K562 (cell line): ENCODE data around the gene ERAL1. TPM values are rescaled to one million over a fixed set of nuclear protein-coding genes. Genes with fewer than 3 reads are reported as not detected.

ENCODE experiments used
- BRD9 ChIP-seq: fragments of 450-650 bp; IDR thresholded peaks from 2 replicates; pipeline ENCODE4 v1.6.1; 2018; ENCODE audit warnings: low read depth; ENCODE audit not compliant: partially characterized antibody
- CBX3 ChIP-seq, 2 experiments: IDR thresholded peaks; 1 replicate in 1 of 2; 2 replicates in 1 of 2; pipeline ENCODE4 v1.6.1; 2012; ENCODE audit warnings: inconsistent platforms in 2 of 2, low read length in 2 of 2, borderline replicate concordance in 1 of 2, control low read depth in 1 of 2
- ELF1 ChIP-seq: fragments of 200-800 bp; sonication (Bioruptor generic); IDR thresholded peaks from 2 replicates; pipeline ENCODE4 v1.6.1; 2016; ENCODE audit warnings: missing genetic modification characterization, missing compliant biosample characterization
- ETV5 ChIP-seq: sonication (generic); formaldehyde crosslinking; IDR thresholded peaks from 2 replicates; pipeline ENCODE4 v1.4.0; 2020; ENCODE audit warnings: low read depth, mild to moderate bottlenecking, missing genetic modification reagents
- NCOA1 ChIP-seq: fragments of 450-650 bp; IDR thresholded peaks from 2 replicates; pipeline ENCODE4 v1.6.1; 2016; ENCODE audit warnings: low read depth
- POLR2G ChIP-seq: fragments of 200-400 bp; formaldehyde crosslinking; IDR thresholded peaks from 2 replicates; pipeline ENCODE4 v1.6.1; 2017; ENCODE audit warnings: low read depth, mild to moderate bottlenecking, antibody characterized with exemption, low read length, moderate library complexity
- POLR3G ChIP-seq: IDR thresholded peaks from 2 replicates; pipeline ENCODE4 v1.6.1; 2011; ENCODE audit not compliant: insufficient read length, insufficient replicate concordance; ENCODE audit errors: extremely low read depth
- SETDB1 ChIP-seq: IDR thresholded peaks from one replicate; pipeline ENCODE4 v1.6.1; 2012; ENCODE audit warnings: low read length, control low read depth, inconsistent platforms
- TAF15 ChIP-seq: fragments of 200-400 bp; formaldehyde crosslinking; IDR thresholded peaks from 2 replicates; pipeline ENCODE4 v1.6.1; 2017; ENCODE audit warnings: mild to moderate bottlenecking, low read depth, low read length, moderate library complexity
- TAL1 ChIP-seq: fragments of 450-650 bp; IDR thresholded peaks from 2 replicates; pipeline ENCODE4 v1.6.1; 2016; ENCODE audit warnings: mild to moderate bottlenecking
- TBL1XR1 ChIP-seq, 2 experiments: IDR thresholded peaks; 2 replicates each; pipeline ENCODE4 v1.6.1; 2012; ENCODE audit warnings: improper control_type of control experiment in 2 of 2, low read length in 2 of 2, mild to moderate bottlenecking in 1 of 2
- TRIM24 ChIP-seq, 2 experiments: fragments of 450-650 bp; IDR thresholded peaks; 2 replicates each; pipeline ENCODE4 v1.6.1; 2016
- polyA plus RNA-seq, 8 experiments: library from polyadenylated mRNA; depleted of rRNA in 4 of 8; stranded (reverse) in 5 of 8; unstranded in 3 of 8; fragments of >200 nt; fragmentation: Nextera tagmentation in 2 of 8; fragmentation: Illumina TruSeq in 1 of 8; extraction: Ambion mirVana in 2 of 8; extraction: Trizol in 1 of 8; gene quantifications; 2 replicates each; pipeline versions ENCODE4 v1.2.1 to v1.2.3, GENCODE V29; 2011 to 2014; ENCODE audit warnings: inconsistent platforms in 1 of 8, missing spikeins in 1 of 8
- total RNA-seq, 7 experiments: library from RNA; depleted of rRNA in 6 of 7; stranded (reverse); fragments of >200 nt in 6 of 7; fragmentation: Illumina TruSeq in 2 of 7; extraction: Trizol in 2 of 7; gene quantifications; 2 replicates each; pipeline versions ENCODE4 v1.2.1 to v1.2.3, GENCODE V29; 2011 to 2021; ENCODE audit warnings: low replicate concordance in 1 of 7
- TF ChIP-seq, protein P1 (sequence below), 2 experiments: fragments of 450-650 bp; formaldehyde crosslinking in 1 of 2; IDR thresholded peaks; 2 replicates each; pipeline versions ENCODE4 v1.4.0 to v1.6.1; 2014 to 2020; ENCODE audit warnings: mild to moderate bottlenecking in 2 of 2, borderline replicate concordance in 1 of 2, low read depth in 1 of 2
- TF ChIP-seq, protein P2 (sequence below), 3 experiments: fragments of 200-800 bp in 1 of 3; sonication (Bioruptor generic) in 1 of 3; sonication (generic) in 1 of 3; formaldehyde crosslinking in 1 of 3; IDR thresholded peaks; 2 replicates each; pipeline versions ENCODE4 v1.6.1 to v1.8.0; 2016 to 2022; ENCODE audit warnings: mild to moderate bottlenecking in 2 of 3, missing compliant biosample characterization in 2 of 3, missing genetic modification characterization in 2 of 3, missing genetic modification reagents in 1 of 3
- TF ChIP-seq, protein P3 (sequence below): sonication (generic); formaldehyde crosslinking; IDR thresholded peaks from 2 replicates; pipeline ENCODE4 v1.8.1; 2022; ENCODE audit warnings: missing genetic modification reagents
- TF ChIP-seq, protein P4 (sequence below): IDR thresholded peaks from 3 replicates; pipeline ENCODE4 v1.6.1; 2011; ENCODE audit warnings: borderline replicate concordance, mild to moderate bottlenecking; ENCODE audit not compliant: insufficient read length, insufficient read depth

The ERAL1 gene
- total and polyA plus RNA-seq, 9 of the 15 experiments (the other 6 are each of a cell fraction or from before 2014, with no cell fraction given): 37.5 to 351 (median 106) TPM

DNA sequence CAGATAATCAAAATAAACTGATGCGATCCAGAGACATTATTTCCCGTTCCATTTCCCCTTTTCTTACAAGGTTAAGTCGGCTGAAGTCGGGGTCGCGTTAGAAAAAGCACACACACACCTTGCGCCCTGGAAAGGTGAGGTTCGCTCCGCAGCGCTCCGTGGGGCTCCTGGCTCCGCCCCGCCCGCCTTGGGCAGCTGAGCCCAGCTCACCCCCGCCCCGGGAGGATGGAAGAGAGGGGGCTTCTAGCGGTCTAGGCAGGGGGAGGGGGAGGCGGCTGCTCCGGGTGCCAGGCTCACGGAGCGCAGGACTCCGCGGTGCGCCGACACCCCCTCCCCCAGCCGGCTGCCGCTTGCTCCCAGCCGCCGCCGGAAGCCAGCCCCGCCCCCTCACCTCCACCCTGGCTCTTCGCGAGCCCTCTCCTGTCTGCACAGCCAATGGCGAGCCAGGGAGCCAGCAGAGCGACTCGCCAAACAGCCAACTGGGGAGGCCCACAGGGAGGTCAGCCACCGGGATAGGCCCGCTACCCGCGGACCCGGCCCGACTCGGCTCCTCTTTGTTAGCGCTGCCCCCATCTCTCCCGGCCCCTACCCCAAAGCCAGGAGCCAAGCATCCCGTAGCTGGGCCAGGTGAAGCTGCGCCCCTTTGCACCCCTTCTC, 42.6 kb upstream of the ERAL1 start (continued):
- TF ChIP-seq, protein P1, sequence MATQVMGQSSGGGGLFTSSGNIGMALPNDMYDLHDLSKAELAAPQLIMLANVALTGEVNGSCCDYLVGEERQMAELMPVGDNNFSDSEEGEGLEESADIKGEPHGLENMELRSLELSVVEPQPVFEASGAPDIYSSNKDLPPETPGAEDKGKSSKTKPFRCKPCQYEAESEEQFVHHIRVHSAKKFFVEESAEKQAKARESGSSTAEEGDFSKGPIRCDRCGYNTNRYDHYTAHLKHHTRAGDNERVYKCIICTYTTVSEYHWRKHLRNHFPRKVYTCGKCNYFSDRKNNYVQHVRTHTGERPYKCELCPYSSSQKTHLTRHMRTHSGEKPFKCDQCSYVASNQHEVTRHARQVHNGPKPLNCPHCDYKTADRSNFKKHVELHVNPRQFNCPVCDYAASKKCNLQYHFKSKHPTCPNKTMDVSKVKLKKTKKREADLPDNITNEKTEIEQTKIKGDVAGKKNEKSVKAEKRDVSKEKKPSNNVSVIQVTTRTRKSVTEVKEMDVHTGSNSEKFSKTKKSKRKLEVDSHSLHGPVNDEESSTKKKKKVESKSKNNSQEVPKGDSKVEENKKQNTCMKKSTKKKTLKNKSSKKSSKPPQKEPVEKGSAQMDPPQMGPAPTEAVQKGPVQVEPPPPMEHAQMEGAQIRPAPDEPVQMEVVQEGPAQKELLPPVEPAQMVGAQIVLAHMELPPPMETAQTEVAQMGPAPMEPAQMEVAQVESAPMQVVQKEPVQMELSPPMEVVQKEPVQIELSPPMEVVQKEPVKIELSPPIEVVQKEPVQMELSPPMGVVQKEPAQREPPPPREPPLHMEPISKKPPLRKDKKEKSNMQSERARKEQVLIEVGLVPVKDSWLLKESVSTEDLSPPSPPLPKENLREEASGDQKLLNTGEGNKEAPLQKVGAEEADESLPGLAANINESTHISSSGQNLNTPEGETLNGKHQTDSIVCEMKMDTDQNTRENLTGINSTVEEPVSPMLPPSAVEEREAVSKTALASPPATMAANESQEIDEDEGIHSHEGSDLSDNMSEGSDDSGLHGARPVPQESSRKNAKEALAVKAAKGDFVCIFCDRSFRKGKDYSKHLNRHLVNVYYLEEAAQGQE (IDR thresholded peaks at IDR 0.05; ENCODE audit: borderline replicate concordance): no peak
- TF ChIP-seq, protein P1 (CRISPR knock-in tag; IDR thresholded peaks at IDR 0.05; ENCODE audit: low read depth): no peak
- no peak for TF ChIP-seq SETDB1
- TF ChIP-seq POLR2G: peak; percentile 81
- TF ChIP-seq BRD9: no peak
- TF ChIP-seq ETV5 (CRISPR knock-in tag): peak; percentile 46; the same call in 1 of the 2 replicates
- TF ChIP-seq TBL1XR1 (IDR thresholded peaks at IDR 0.05; ENCODE audit: low read length in 2 of 2): no peak
- TF ChIP-seq TAF15: no peak
- TF ChIP-seq, protein P2, sequence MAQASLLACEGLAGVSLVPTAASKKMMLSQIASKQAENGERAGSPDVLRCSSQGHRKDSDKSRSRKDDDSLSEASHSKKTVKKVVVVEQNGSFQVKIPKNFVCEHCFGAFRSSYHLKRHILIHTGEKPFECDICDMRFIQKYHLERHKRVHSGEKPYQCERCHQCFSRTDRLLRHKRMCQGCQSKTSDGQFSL (CRISPR knock-in tag; IDR thresholded peaks at IDR 0.05): peak; percentile 94
- TF ChIP-seq, protein P2 (tag; IDR thresholded peaks at IDR 0.05): no peak
- TF ChIP-seq, protein P3, sequence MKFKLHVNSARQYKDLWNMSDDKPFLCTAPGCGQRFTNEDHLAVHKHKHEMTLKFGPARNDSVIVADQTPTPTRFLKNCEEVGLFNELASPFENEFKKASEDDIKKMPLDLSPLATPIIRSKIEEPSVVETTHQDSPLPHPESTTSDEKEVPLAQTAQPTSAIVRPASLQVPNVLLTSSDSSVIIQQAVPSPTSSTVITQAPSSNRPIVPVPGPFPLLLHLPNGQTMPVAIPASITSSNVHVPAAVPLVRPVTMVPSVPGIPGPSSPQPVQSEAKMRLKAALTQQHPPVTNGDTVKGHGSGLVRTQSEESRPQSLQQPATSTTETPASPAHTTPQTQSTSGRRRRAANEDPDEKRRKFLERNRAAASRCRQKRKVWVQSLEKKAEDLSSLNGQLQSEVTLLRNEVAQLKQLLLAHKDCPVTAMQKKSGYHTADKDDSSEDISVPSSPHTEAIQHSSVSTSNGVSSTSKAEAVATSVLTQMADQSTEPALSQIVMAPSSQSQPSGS (CRISPR knock-in tag): no peak
- no peak for TF ChIP-seq TAL1
- TF ChIP-seq ELF1 (tag): peak; percentile 57
- TF ChIP-seq, protein P4, sequence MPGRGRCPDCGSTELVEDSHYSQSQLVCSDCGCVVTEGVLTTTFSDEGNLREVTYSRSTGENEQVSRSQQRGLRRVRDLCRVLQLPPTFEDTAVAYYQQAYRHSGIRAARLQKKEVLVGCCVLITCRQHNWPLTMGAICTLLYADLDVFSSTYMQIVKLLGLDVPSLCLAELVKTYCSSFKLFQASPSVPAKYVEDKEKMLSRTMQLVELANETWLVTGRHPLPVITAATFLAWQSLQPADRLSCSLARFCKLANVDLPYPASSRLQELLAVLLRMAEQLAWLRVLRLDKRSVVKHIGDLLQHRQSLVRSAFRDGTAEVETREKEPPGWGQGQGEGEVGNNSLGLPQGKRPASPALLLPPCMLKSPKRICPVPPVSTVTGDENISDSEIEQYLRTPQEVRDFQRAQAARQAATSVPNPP: no peak
- TF ChIP-seq CBX3 (IDR thresholded peaks at IDR 0.05; ENCODE audit: borderline replicate concordance in 1 of 2, low read length in 2 of 2): no peak
- TF ChIP-seq POLR3G: no peak
- TF ChIP-seq NCOA1: no peak
- no peak for TF ChIP-seq TRIM24 (IDR thresholded peaks at IDR 0.05)
